ENCODE measurements around the gene NIPAL4. TPM values are rescaled to one million over a fixed set of nuclear protein-coding genes. Genes with fewer than 3 reads are reported as not detected.
A peak's percentile ranks its signal among the peaks of the same experiment; 100 is the strongest.

Gene NIPAL4
- total RNA-seq, 1 donor: 0.36 TPM

- TF ChIP-seq CTCF (IDR thresholded peaks at IDR 0.05; ENCODE audit: extremely low read depth, low read depth, low read length): no peak
- Histone ChIP-seq H3K27me3 (ENCODE audit: insufficient read depth, low read length) (peaks cover 10% of the 10 kb centered on the region), H4K20me1 (ENCODE audit: insufficient read depth, low read length) (no peaks in the 10 kb centered on the region), H2AFZ (ENCODE audit: low read length) (no peak overlapping the region), H3K79me2 (ENCODE audit: insufficient read depth, low read length) (no peaks in the 10 kb centered on the region), H3K4me2 (ENCODE audit: insufficient read depth, low read length) (no peak overlapping the region), H3K9me3 (ENCODE audit: low read depth, low read length) (no peaks in the 10 kb centered on the region), H3K4me3 (ENCODE audit: insufficient read depth, low read length) (no peak overlapping the region), H3K4me1 (ENCODE audit: insufficient read depth, low read length) (peaks cover 19% of the 10 kb centered on the region), H3K27ac (ENCODE audit: low read depth, low read length) (no peak overlapping the region), H3K36me3 (ENCODE audit: insufficient read depth, low read length) (no peaks in the 10 kb centered on the region)
- no peak for DNase-seq (ENCODE audit: insufficient read length, low spot score, missing footprints)
Observed at GRCh38 chr5:157463081-157463480, 3.1 kb downstream of the NIPAL4 start.

- H3K27me3 ChIP-seq (ENCODE audit: insufficient read depth, low read length): peaks cover 10% of the 10 kb centered on the region
- peak overlapping the region; percentile 25 for H3K4me2 ChIP-seq (ENCODE audit: insufficient read depth, low read length)
- no peak overlapping the region for H3K4me3 ChIP-seq (ENCODE audit: insufficient read depth, low read length)
- no peaks in the 10 kb centered on the region for H3K36me3 ChIP-seq (ENCODE audit: insufficient read depth, low read length)
- H3K9me3 ChIP-seq (ENCODE audit: low read depth, low read length): no peaks in the 10 kb centered on the region
- H3K79me2 ChIP-seq (ENCODE audit: insufficient read depth, low read length): no peaks in the 10 kb centered on the region
- no peak for TF ChIP-seq CTCF (IDR thresholded peaks at IDR 0.05; ENCODE audit: extremely low read depth, low read depth, low read length)
- no peaks in the 10 kb centered on the region for H4K20me1 ChIP-seq (ENCODE audit: insufficient read depth, low read length)
- peaks cover 19% of the 10 kb centered on the region for H3K4me1 ChIP-seq (ENCODE audit: insufficient read depth, low read length)
- no peak overlapping the region for H2AFZ ChIP-seq (ENCODE audit: low read length)
- DNase-seq (ENCODE audit: insufficient read length, low spot score, missing footprints): no peak
- no peak overlapping the region for H3K27ac ChIP-seq (ENCODE audit: low read depth, low read length)
Observed at GRCh38 chr5:157463621-157464518, 3.9 kb downstream of the NIPAL4 start.

GRCh38 chr5:157464519-157465171 lies 4.6 kb downstream of the NIPAL4 start:
- no peaks in the 10 kb centered on the region for H3K9me3 ChIP-seq (ENCODE audit: low read depth, low read length)
- peak; percentile 86 for DNase-seq (ENCODE audit: insufficient read length, low spot score, missing footprints)
- H3K36me3 ChIP-seq (ENCODE audit: insufficient read depth, low read length): no peaks in the 10 kb centered on the region
- H4K20me1 ChIP-seq (ENCODE audit: insufficient read depth, low read length): no peaks in the 10 kb centered on the region
- H3K4me2 ChIP-seq (ENCODE audit: insufficient read depth, low read length): peak overlapping the region; percentile 25
- peaks cover 19% of the 10 kb centered on the region for H3K4me1 ChIP-seq (ENCODE audit: insufficient read depth, low read length)
- no peak overlapping the region for H2AFZ ChIP-seq (ENCODE audit: low read length)
- no peak overlapping the region for H3K4me3 ChIP-seq (ENCODE audit: insufficient read depth, low read length)
- H3K27ac ChIP-seq (ENCODE audit: low read depth, low read length): no peak overlapping the region
- no peak for TF ChIP-seq CTCF (IDR thresholded peaks at IDR 0.05; ENCODE audit: extremely low read depth, low read depth, low read length)
- H3K27me3 ChIP-seq (ENCODE audit: insufficient read depth, low read length): peaks cover 10% of the 10 kb centered on the region
- H3K79me2 ChIP-seq (ENCODE audit: insufficient read depth, low read length): no peaks in the 10 kb centered on the region
